Smooth muscle cell (in vitro differentiated cells): ENCODE results near the gene CACNA1A. TPM values are rescaled to one million over a fixed set of nuclear protein-coding genes. Genes with fewer than 3 reads are reported as not detected.

Experiments
- DNase-seq: peaks from one replicate; lab custom pipeline; 2025; ENCODE audit not compliant: unreplicated experiment; lab: John Stamatoyannopoulos, UW
- H2AFZ ChIP-seq: fragments of 200-600 bp; sonication (generic); 2 replicates; pipeline ENCODE4 v1.6.0; 2016; ENCODE audit warnings: antibody characterized with exemption, low read depth, mild to moderate bottlenecking
- H3F3A ChIP-seq: fragments of 200-600 bp; sonication (generic); 2 replicates; pipeline ENCODE4 v1.6.0; 2017; ENCODE audit warnings: antibody characterized with exemption, low read depth
- H3K27ac ChIP-seq: fragments of 200-600 bp; sonication (generic); 2 replicates; pipeline ENCODE4 v1.5.1; 2016; ENCODE audit warnings: low read depth, mild to moderate bottlenecking
- H3K27me3 ChIP-seq: fragments of 200-600 bp; sonication (generic); 2 replicates; pipeline ENCODE4 v1.6.1; 2016; ENCODE audit warnings: low read depth, mild to moderate bottlenecking
- H3K36me3 ChIP-seq: fragments of 200-600 bp; sonication (generic); 2 replicates; pipeline ENCODE4 v1.5.1; 2016; ENCODE audit warnings: low read depth
- H3K4me1 ChIP-seq: fragments of 200-600 bp; sonication (generic); 2 replicates; pipeline ENCODE4 v1.5.1; 2016; ENCODE audit warnings: low read depth
- H3K4me2 ChIP-seq: fragments of 200-600 bp; sonication (generic); 2 replicates; pipeline ENCODE4 v1.6.0; 2016; ENCODE audit warnings: mild to moderate bottlenecking
- H3K4me3 ChIP-seq: fragments of 200-600 bp; sonication (generic); 2 replicates; pipeline ENCODE4 v1.5.1; 2016; ENCODE audit warnings: mild to moderate bottlenecking
- H3K79me2 ChIP-seq: fragments of 200-600 bp; sonication (generic); 2 replicates; pipeline ENCODE4 v1.6.0; 2016; ENCODE audit warnings: low read depth, mild to moderate bottlenecking
- H3K9ac ChIP-seq: fragments of 200-600 bp; sonication (generic); 2 replicates; pipeline ENCODE4 v1.6.0; 2016; ENCODE audit warnings: low read depth
- H3K9me3 ChIP-seq: fragments of 200-600 bp; sonication (generic); replicated peaks from 2 replicates; pipeline ENCODE4 v1.5.1; 2016; ENCODE audit warnings: low read depth
- H4K20me1 ChIP-seq: fragments of 200-600 bp; sonication (generic); 2 replicates; pipeline ENCODE4 v1.6.0; 2016; ENCODE audit warnings: low read depth
- WGBS: methylation state at CpG from one replicate; pipeline ENCODE4 v1.1.7; 2016; ENCODE audit warnings: low lambda C conversion rate; 5-methylcytosine and 5-hydroxymethylcytosine counted together
- polyA plus RNA-seq: library from polyadenylated mRNA; unstranded; fragments of >200 nt; fragmentation: Nextera tagmentation; extraction: Ambion mirVana; gene quantifications from 2 replicates; pipeline ENCODE4 v1.2.1, GENCODE V29; 2016
- total RNA-seq: library from RNA; depleted of rRNA; stranded (reverse); fragments of >200 nt; gene quantifications from 2 replicates; pipeline ENCODE4 v1.2.3, GENCODE V29; 2014
- TF ChIP-seq, protein P1 (sequence below): fragments of 200-600 bp; sonication (generic); IDR thresholded peaks from 2 replicates; pipeline ENCODE4 v1.5.1; 2017; ENCODE audit warnings: borderline replicate concordance, mild to moderate bottlenecking, antibody characterized with exemption; ENCODE audit not compliant: insufficient read depth, poor library complexity, severe bottlenecking

The CACNA1A gene
- total and polyA plus RNA-seq, 2 experiments from 2014 or later, result 1.3 to 3.0 TPM

DNA sequence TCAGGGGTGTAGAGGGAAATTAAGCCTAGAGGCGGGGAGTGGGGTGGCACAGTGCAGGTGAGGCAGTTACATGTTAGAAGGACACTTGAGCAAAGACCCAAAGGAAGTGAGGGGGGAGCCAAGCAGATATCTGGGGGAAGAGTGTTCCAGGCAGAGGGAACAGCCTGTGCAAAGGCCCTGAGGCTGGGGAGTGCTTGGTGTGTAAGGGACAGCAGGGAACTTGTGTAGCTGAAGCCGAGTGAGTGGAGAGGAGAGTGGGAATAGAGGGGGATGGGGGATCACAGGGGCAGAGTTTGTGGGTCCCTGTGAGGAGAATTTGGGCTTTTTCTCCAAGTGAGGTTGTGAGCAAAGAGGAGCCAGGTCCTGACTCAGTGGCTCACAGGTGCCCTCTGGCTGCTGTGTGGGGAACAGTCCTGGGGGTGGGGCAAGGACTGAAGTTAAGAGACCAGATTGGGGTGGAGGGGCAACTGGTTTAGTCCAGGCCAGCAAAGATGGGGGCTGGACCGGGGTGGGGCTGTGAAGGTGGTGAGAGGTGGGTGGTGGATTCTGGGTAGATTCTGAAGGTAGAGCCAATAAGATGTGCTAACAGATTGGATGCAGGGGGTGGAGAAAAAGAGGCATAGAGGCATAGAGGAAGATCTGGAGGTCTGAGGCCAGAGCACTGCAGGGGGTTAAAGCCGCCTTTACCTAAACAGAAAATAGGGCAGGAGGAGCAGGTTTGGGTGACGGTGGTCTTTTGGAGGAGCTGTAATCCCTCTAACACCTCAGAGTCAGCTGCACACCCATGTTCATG is 75.3 kb downstream of the CACNA1A start:
- Histone ChIP-seq H3K4me2 (no peak overlapping the region), H3K4me3 (no peak overlapping the region), H2AFZ (no peak overlapping the region), H3K4me1 (no peaks in the 10 kb centered on the region), H3K36me3 (no peaks in the 10 kb centered on the region), H3K27ac (no peak overlapping the region), H3K27me3 (no peaks in the 10 kb centered on the region), H3F3A (no peaks in the 10 kb centered on the region), H3K9ac (no peak overlapping the region), H3K79me2 (no peaks in the 10 kb centered on the region), H3K9me3 (no peaks in the 10 kb centered on the region), H4K20me1 (no peaks in the 10 kb centered on the region)
- TF ChIP-seq, protein P1, sequence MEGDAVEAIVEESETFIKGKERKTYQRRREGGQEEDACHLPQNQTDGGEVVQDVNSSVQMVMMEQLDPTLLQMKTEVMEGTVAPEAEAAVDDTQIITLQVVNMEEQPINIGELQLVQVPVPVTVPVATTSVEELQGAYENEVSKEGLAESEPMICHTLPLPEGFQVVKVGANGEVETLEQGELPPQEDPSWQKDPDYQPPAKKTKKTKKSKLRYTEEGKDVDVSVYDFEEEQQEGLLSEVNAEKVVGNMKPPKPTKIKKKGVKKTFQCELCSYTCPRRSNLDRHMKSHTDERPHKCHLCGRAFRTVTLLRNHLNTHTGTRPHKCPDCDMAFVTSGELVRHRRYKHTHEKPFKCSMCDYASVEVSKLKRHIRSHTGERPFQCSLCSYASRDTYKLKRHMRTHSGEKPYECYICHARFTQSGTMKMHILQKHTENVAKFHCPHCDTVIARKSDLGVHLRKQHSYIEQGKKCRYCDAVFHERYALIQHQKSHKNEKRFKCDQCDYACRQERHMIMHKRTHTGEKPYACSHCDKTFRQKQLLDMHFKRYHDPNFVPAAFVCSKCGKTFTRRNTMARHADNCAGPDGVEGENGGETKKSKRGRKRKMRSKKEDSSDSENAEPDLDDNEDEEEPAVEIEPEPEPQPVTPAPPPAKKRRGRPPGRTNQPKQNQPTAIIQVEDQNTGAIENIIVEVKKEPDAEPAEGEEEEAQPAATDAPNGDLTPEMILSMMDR, result peak; percentile 43
- 72% methylated on average over 4 of the region's 5 CpGs for WGBS
- DNase-seq, result no peak

DNA sequence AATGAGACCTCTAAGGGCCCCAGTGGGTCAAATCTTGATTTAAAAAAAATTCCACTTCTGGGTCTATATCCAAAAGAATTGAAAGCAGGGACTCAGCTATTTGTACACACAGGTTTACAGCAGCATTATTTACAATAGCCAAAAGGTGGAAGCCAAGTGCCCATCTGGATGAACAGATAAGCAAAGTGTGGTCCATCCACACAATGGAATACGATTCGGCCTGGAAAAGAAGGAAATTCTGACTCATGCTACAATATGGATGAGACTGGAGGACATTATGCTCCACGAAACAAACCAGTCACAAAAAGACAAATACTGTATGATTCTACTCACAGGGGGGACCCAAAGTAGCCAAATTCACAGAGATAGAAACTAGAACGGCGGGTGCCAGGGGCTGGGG is 76.7 kb downstream of the CACNA1A start:
- Histone ChIP-seq H3K9ac (no peak overlapping the region), H3K4me2 (no peak overlapping the region), H3K4me3 (no peak overlapping the region), H3K36me3 (no peaks in the 10 kb centered on the region), H3K4me1 (no peaks in the 10 kb centered on the region), H3F3A (no peaks in the 10 kb centered on the region), H3K27ac (no peak overlapping the region), H3K27me3 (no peaks in the 10 kb centered on the region), H4K20me1 (no peaks in the 10 kb centered on the region), H3K9me3 (no peaks in the 10 kb centered on the region), H3K79me2 (no peaks in the 10 kb centered on the region), H2AFZ (no peak overlapping the region)
- 60% methylated on average over 3 of the region's 5 CpGs for WGBS
- TF ChIP-seq, protein P1, result no peak
- no peak for DNase-seq

DNA sequence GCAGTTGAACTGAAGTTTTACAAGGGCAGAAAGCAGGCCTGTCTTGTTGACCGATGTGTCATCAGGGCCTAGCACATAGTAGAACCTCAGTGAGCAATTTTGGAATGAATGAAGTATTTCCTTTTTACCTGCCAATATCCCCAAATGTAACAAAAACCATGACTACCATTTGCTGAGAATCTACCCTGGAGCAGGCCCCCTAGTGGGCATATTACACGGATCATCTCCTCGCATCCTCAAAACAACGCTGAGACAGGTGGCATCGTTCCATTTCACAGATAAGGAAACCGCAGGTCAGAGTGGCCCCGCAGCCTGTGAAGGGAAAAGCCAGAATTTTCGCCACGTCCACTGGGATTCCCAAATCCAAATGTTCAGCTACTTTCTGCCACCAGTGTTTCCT is 77.9 kb downstream of the CACNA1A start:
- TF ChIP-seq, protein P1, result peak; percentile 42
- H4K20me1 ChIP-seq, result no peaks in the 10 kb centered on the region
- H2AFZ ChIP-seq, result no peak overlapping the region
- no peak overlapping the region for H3K9ac ChIP-seq
- no peaks in the 10 kb centered on the region for H3K27me3 ChIP-seq
- no peak overlapping the region for H3K4me3 ChIP-seq
- no peaks in the 10 kb centered on the region for H3K79me2 ChIP-seq
- no peaks in the 10 kb centered on the region for H3K9me3 ChIP-seq
- 54% methylated on average over 9 of the region's 9 CpGs for WGBS
- H3K36me3 ChIP-seq, result no peaks in the 10 kb centered on the region
- no peaks in the 10 kb centered on the region for H3K4me1 ChIP-seq
- no peak overlapping the region for H3K27ac ChIP-seq
- no peak overlapping the region for H3K4me2 ChIP-seq
- no peak for DNase-seq
- no peaks in the 10 kb centered on the region for H3F3A ChIP-seq
